HG03095 (cell line): ENCODE results near the gene TAS2R31.

ENCODE experiments used
- ATAC-seq: cut with Tn5 transposase; IDR thresholded peaks from one replicate; pipeline ENCODE4 v1.9.1; 2021; ENCODE audit warnings: moderate library complexity; ENCODE audit not compliant: unreplicated experiment

The TAS2R31 gene

GRCh38 chr12:11007608-11008007 lies 23.6 kb downstream of the TAS2R31 start:
- ATAC-seq: no peak

GRCh38 chr12:10998204-10998603 lies 33.0 kb downstream of the TAS2R31 start, which contains the start of gene TAS2R20:
Gene TAS2R20 (minus strand): TSS chr12:10998304. CDS start chr12:10997875, 429 bp downstream.
- ATAC-seq: no peak

- no peak for ATAC-seq
Observed at GRCh38 chr12:10994307-10994706, 36.9 kb downstream of the TAS2R31 start.

- no peak for ATAC-seq
Observed at GRCh38 chr12:10989107-10989506, 42.1 kb downstream of the TAS2R31 start.

GRCh38 chr12:10986812-10987211 lies 44.4 kb downstream of the TAS2R31 start, which contains the start of gene TAS2R50:
Gene TAS2R50 (minus strand): TSS chr12:10986912. CDS start chr12:10986860, 52 bp downstream.
- ATAC-seq: no peak

GRCh38 chr12:10982244-10982643 lies 49.0 kb downstream of the TAS2R31 start:
- ATAC-seq: no peak
